HepG2 (cell line): ENCODE results near the gene FAS.

Experiments used
- AFF4 ChIP-seq: sonication (generic); formaldehyde crosslinking; IDR thresholded peaks from 2 replicates; pipeline ENCODE4 v1.4.0; 2020; ENCODE audit warnings: missing genetic modification reagents
- CTCF ChIP-seq: sonication (generic); formaldehyde crosslinking; IDR thresholded peaks from 2 replicates; pipeline ENCODE4 v1.5.0; 2020; ENCODE audit warnings: mild to moderate bottlenecking, missing genetic modification reagents, moderate library complexity
- EEA1 ChIP-seq: sonication (generic); formaldehyde crosslinking; IDR thresholded peaks from 2 replicates; pipeline ENCODE4 v1.5.1; 2020; ENCODE audit warnings: mild to moderate bottlenecking, missing genetic modification reagents, borderline replicate concordance
- FOXA1 ChIP-seq, 2 experiments: fragments of 450-650 bp in 1 of 2; sonication (generic) in 1 of 2; formaldehyde crosslinking in 1 of 2; IDR thresholded peaks; 2 replicates each; pipeline versions ENCODE4 v1.4.0 to v1.6.1; 2016 to 2020; ENCODE audit warnings: missing genetic modification reagents in 1 of 2
- FOXM1 ChIP-seq: sonication (generic); formaldehyde crosslinking; IDR thresholded peaks from 2 replicates; pipeline ENCODE4 v1.5.0; 2020; ENCODE audit warnings: missing genetic modification reagents
- KLF13 ChIP-seq: sonication (generic); formaldehyde crosslinking; IDR thresholded peaks from 2 replicates; pipeline ENCODE4 v1.4.0; 2020; ENCODE audit warnings: mild to moderate bottlenecking, missing genetic modification reagents
- POLR2A ChIP-seq, 2 experiments: IDR thresholded peaks; 2 replicates each; pipeline ENCODE4 v1.6.1; 2011; ENCODE audit warnings: low read depth in 2 of 2, low read length in 2 of 2, mild to moderate bottlenecking in 1 of 2, moderate library complexity in 1 of 2; ENCODE audit not compliant: insufficient read depth in 1 of 2
- RAD21 ChIP-seq: fragments of 450-650 bp; formaldehyde crosslinking; IDR thresholded peaks from 2 replicates; pipeline ENCODE4 v1.5.0; 2020; ENCODE audit warnings: mild to moderate bottlenecking
- SIN3A ChIP-seq: IDR thresholded peaks from 2 replicates; pipeline ENCODE4 v1.6.1; 2011; ENCODE audit warnings: low read depth, mild to moderate bottlenecking, control low read depth, low read length, borderline replicate concordance
- ZNF746 ChIP-seq: sonication (generic); formaldehyde crosslinking; IDR thresholded peaks from 2 replicates; pipeline ENCODE4 v1.8.0; 2022; ENCODE audit warnings: mild to moderate bottlenecking, missing genetic modification reagents
- ZSCAN29 ChIP-seq: sonication (generic); formaldehyde crosslinking; conservative IDR thresholded peaks from 2 replicates; pipeline ENCODE4 v1.4.0; 2020; ENCODE audit warnings: mild to moderate bottlenecking, missing genetic modification reagents
- TF ChIP-seq, protein P1 (sequence below): sonication (generic); formaldehyde crosslinking; IDR thresholded peaks from 2 replicates; pipeline ENCODE4 v1.5.1; 2020; ENCODE audit warnings: mild to moderate bottlenecking, missing genetic modification reagents, moderate library complexity
- TF ChIP-seq, protein P2 (sequence below), 2 experiments: sonication (generic) in 1 of 2; formaldehyde crosslinking in 1 of 2; IDR thresholded peaks; 2 replicates each; pipeline versions ENCODE4 v1.4.0 to v1.6.1; 2018 to 2020; ENCODE audit warnings: missing genetic modification reagents in 2 of 2, borderline replicate concordance in 1 of 2, low read depth in 1 of 2, mild to moderate bottlenecking in 1 of 2, missing biosample characterization in 1 of 2

- no peak for TF ChIP-seq SIN3A
- TF ChIP-seq FOXA1 (IDR thresholded peaks at IDR 0.05) = no peak
- no peak for TF ChIP-seq FOXA1 (CRISPR knock-in tag; IDR thresholded peaks at IDR 0.05)
- no peak for TF ChIP-seq ZSCAN29 (CRISPR knock-in tag)
- no peak for TF ChIP-seq POLR2A (IDR thresholded peaks at IDR 0.05; ENCODE audit: insufficient read depth in 1 of 2, low read depth in 2 of 2, low read length in 2 of 2)
- no peak for TF ChIP-seq EEA1 (CRISPR knock-in tag)
- no peak for TF ChIP-seq FOXM1
- no peak for TF ChIP-seq RAD21
- no peak for TF ChIP-seq AFF4
- TF ChIP-seq, protein P1, sequence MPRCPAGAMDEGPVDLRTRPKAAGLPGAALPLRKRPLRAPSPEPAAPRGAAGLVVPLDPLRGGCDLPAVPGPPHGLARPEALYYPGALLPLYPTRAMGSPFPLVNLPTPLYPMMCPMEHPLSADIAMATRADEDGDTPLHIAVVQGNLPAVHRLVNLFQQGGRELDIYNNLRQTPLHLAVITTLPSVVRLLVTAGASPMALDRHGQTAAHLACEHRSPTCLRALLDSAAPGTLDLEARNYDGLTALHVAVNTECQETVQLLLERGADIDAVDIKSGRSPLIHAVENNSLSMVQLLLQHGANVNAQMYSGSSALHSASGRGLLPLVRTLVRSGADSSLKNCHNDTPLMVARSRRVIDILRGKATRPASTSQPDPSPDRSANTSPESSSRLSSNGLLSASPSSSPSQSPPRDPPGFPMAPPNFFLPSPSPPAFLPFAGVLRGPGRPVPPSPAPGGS = no peak
- TF ChIP-seq KLF13 (CRISPR knock-in tag) = no peak
- TF ChIP-seq, protein P2, sequence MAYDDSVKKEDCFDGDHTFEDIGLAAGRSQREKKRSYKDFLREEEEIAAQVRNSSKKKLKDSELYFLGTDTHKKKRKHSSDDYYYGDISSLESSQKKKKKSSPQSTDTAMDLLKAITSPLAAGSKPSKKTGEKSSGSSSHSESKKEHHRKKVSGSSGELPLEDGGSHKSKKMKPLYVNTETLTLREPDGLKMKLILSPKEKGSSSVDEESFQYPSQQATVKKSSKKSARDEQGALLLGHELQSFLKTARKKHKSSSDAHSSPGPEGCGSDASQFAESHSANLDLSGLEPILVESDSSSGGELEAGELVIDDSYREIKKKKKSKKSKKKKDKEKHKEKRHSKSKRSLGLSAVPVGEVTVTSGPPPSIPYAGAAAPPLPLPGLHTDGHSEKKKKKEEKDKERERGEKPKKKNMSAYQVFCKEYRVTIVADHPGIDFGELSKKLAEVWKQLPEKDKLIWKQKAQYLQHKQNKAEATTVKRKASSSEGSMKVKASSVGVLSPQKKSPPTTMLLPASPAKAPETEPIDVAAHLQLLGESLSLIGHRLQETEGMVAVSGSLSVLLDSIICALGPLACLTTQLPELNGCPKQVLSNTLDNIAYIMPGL (CRISPR knock-in tag; IDR thresholded peaks at IDR 0.05; ENCODE audit: borderline replicate concordance in 1 of 2, low read depth in 1 of 2) = no peak
- TF ChIP-seq CTCF (CRISPR knock-in tag) = no peak
- TF ChIP-seq ZNF746 = no peak
Observed at GRCh38 chr10:88949051-88949450, 41.5 kb upstream of the FAS start.
